HAP-1 (cell line): Measurements from ENCODE around the gene VPS26A.
"Not testable (repeated sequence)": the region's sequence is repeated elsewhere in the genome, so short reads cannot be mapped to it uniquely, and the experiment has no call there.

Experiments used
- DNase-seq, 2 experiments: peaks; one replicate each; pipeline ENCODE4 v3.0.0-alpha.2; 2016 to 2020; ENCODE audit warnings: low spot score in 2 of 2
- H3K27me3 ChIP-seq: fragments of 250-450 bp; sonication (Bioruptor Pico); 2 replicates; pipeline ENCODE4 v1.5.1; 2020; ENCODE audit warnings: low read depth, mild to moderate bottlenecking, moderate library complexity
- H3K36me3 ChIP-seq: fragments of 250-450 bp; sonication (Bioruptor Pico); replicated peaks from 2 replicates; pipeline ENCODE4 v1.5.1; 2020; ENCODE audit warnings: mild to moderate bottlenecking
- H3K4me1 ChIP-seq: fragments of 250-450 bp; sonication (Bioruptor Pico); 2 replicates; pipeline ENCODE4 v1.5.1; 2020; ENCODE audit warnings: mild to moderate bottlenecking
- H3K4me3 ChIP-seq: fragments of 250-450 bp; sonication (Bioruptor Pico); 2 replicates; pipeline ENCODE4 v1.5.1; 2020; ENCODE audit warnings: mild to moderate bottlenecking, moderate library complexity
- H3K9me3 ChIP-seq: fragments of 250-450 bp; sonication (Bioruptor Pico); 2 replicates; pipeline ENCODE4 v1.5.1; 2020; ENCODE audit warnings: mild to moderate bottlenecking, moderate library complexity
- in situ Hi-C: fragments of 300-500 bp; cut with MboI; formaldehyde crosslinking; loops from 3 replicates; pipeline ENCODE4 v1.14.3; 2020; ENCODE audit warnings: low sequenced_read_pairs, inconsistent platforms, mixed read lengths

Gene VPS26A

DNA sequence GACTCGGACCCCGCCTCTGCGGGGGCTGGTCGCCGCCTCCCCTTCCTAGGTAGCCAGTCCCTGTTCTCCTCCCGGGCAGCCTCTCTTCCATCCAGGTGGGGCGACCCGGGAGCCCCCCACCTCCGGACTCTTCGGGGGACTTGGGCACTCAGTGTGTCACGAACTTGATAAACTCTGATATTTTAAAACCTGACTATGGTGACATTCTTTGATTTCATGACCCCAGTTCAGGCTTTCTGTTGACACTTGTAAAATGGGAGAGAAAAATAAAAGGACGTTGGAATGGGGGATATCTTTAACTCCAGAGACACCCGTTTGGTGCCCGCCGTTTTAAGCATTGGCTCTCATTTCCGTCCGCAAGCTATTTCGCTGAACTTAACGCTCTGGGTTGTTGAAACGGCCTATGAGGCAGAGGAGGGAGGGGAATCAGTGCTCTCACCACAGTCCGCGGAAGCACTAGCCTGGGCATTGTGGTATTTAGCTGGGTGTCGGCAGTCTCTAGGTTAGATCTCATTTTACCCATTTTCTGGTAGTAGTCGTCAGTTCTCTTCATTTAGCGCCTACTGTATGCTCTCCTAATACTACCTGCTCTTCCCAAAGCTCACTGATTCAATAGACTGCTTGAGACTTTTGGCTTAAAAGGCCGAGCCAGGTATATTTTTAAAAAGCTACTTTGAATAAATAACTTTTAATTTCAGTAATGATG is 738 bp downstream of the VPS26A start:
- Histone ChIP-seq H3K36me3 (peaks cover 3% of the 10 kb centered on the region; the same call in 1 of the 2 replicates), H3K4me3 (peak overlapping the region; percentile 92), H3K27me3 (no peaks in the 10 kb centered on the region), H3K9me3 (no peaks in the 10 kb centered on the region), H3K4me1 (peaks cover 8% of the 10 kb centered on the region)
- peak; percentile 41 to 66 for DNase-seq
- in situ Hi-C loops, result no loop called here

- peak overlapping the region; percentile 92 for H3K4me3 ChIP-seq
- in situ Hi-C loops, result no loop called here
These were observed 1.6 kb downstream of the VPS26A start for GRCh38 chr10:69125554-69125953.

DNA sequence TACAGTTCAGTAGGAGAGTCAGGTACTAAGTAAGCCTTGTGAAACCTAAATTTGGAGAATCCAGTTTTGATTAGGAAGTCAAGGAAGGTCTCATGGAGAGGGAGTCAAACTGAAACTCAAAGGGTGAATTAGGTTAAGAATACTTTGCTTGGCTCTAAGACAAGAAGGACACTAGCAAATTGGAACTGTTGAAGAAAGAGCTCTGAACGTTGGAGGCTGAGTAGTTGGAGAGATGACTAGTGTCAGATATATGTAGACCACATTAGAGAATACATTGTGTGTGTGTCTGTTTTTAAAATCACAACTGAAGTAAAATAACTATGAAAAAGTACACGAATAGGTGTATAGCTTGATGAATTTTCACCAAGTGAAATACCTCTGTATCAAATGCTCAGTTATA is 6.3 kb downstream of the VPS26A start:
- Histone ChIP-seq H3K4me1 (peaks cover 5% of the 10 kb centered on the region), H3K36me3 (peaks cover 17% of the 10 kb centered on the region), H3K4me3 (no peak overlapping the region), H3K27me3 (no peaks in the 10 kb centered on the region), H3K9me3 (no peaks in the 10 kb centered on the region)
- DNase-seq, result no peak
- in situ Hi-C loops, result no loop called here

More at GRCh38 chr10:69125554-69125953, 1.6 kb downstream of the VPS26A start:
- H3K36me3 ChIP-seq, result peaks cover 3% of the 10 kb centered on the region; the same call in 1 of the 2 replicates
- peaks cover 8% of the 10 kb centered on the region for H3K4me1 ChIP-seq
- H3K27me3 ChIP-seq, result no peaks in the 10 kb centered on the region
- no peaks in the 10 kb centered on the region for H3K9me3 ChIP-seq
- no peak for DNase-seq

- H3K27me3 ChIP-seq, result no peaks in the 10 kb centered on the region
- H3K4me3 ChIP-seq, result no peak overlapping the region
- H3K4me1 ChIP-seq, result no peaks in the 10 kb centered on the region
- peaks cover 8% of the 10 kb centered on the region for H3K36me3 ChIP-seq
- no peak for DNase-seq
- no peaks in the 10 kb centered on the region for H3K9me3 ChIP-seq
- in situ Hi-C loops, result no loop called here
These were observed 16.0 kb downstream of the VPS26A start for GRCh38 chr10:69139961-69140360.

GRCh38 chr10:69141304-69141703 is 17.3 kb downstream of the VPS26A start:
- no peaks in the 10 kb centered on the region for H3K4me1 ChIP-seq
- H3K4me3 ChIP-seq, result no peak overlapping the region
- H3K27me3 ChIP-seq, result no peaks in the 10 kb centered on the region
- no peak for DNase-seq
- no peaks in the 10 kb centered on the region; the same call in 1 of the 2 replicates for H3K36me3 ChIP-seq
- in situ Hi-C loops, result no loop called here
- H3K9me3 ChIP-seq, result no peaks in the 10 kb centered on the region

- H3K9me3 ChIP-seq, H3K4me1 ChIP-seq, H3K27me3 ChIP-seq, H3K36me3 ChIP-seq, DNase-seq, H3K4me3 ChIP-seq, in situ Hi-C loops: not testable (repeated sequence)
These were observed 18.1 kb downstream of the VPS26A start for GRCh38 chr10:69142074-69142473.

- no peaks in the 10 kb centered on the region for H3K9me3 ChIP-seq
- no peaks in the 10 kb centered on the region for H3K27me3 ChIP-seq
- H3K4me1 ChIP-seq, result no peaks in the 10 kb centered on the region
- in situ Hi-C loops, result no loop called here
- no peaks in the 10 kb centered on the region; the same call in 1 of the 2 replicates for H3K36me3 ChIP-seq
- no peak for DNase-seq
- H3K4me3 ChIP-seq, result no peak overlapping the region
These were observed 19.0 kb downstream of the VPS26A start for GRCh38 chr10:69142983-69143382.

- in situ Hi-C loops, result no loop called here
- Histone ChIP-seq H3K36me3 (no peaks in the 10 kb centered on the region; the same call in 1 of the 2 replicates), H3K27me3 (no peaks in the 10 kb centered on the region)
These were observed 21.4 kb downstream of the VPS26A start for GRCh38 chr10:69145329-69145728.

GRCh38 chr10:69145864-69146263 is 21.9 kb downstream of the VPS26A start:
- Histone ChIP-seq H3K36me3 (no peaks in the 10 kb centered on the region; the same call in 1 of the 2 replicates), H3K27me3 (no peaks in the 10 kb centered on the region), H3K4me1 (no peaks in the 10 kb centered on the region), H3K9me3 (no peaks in the 10 kb centered on the region), H3K4me3 (no peak overlapping the region)
- in situ Hi-C loops, result no loop called here
- no peak for DNase-seq

More at GRCh38 chr10:69145329-69145728, 21.4 kb downstream of the VPS26A start:
- H3K4me1 ChIP-seq, result no peaks in the 10 kb centered on the region
- no peaks in the 10 kb centered on the region for H3K9me3 ChIP-seq
- H3K4me3 ChIP-seq, result no peak overlapping the region
- DNase-seq, result no peak

- H3K27me3 ChIP-seq, result no peaks in the 10 kb centered on the region
- H3K4me1 ChIP-seq, result no peaks in the 10 kb centered on the region
- in situ Hi-C loops, result no loop called here
- no peak overlapping the region for H3K4me3 ChIP-seq
- H3K36me3 ChIP-seq, result no peaks in the 10 kb centered on the region
- DNase-seq, result no peak
- no peaks in the 10 kb centered on the region for H3K9me3 ChIP-seq
These were observed 22.8 kb downstream of the VPS26A start for GRCh38 chr10:69146759-69147158.

DNA sequence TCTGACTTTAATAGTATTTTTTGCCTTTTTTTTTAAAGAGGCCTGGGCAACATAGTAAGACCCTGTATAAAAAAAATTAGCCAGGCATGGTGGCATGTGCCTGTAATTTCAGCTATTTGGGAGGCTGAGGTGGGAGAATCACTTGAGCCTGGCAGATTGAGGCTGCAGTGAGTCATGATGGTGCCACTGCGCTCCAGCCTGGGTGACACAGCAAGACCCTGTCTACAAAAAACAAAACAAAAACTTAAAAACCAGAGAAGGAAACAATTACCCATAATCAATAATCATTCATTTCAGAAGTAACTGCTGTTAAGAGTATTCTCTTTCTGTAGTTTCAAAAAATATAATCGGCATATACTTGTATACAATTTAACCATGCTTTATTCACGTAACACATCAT is 28.0 kb downstream of the VPS26A start:
- Histone ChIP-seq H3K36me3 (no peaks in the 10 kb centered on the region; the same call in 1 of the 2 replicates), H3K4me3 (no peak overlapping the region), H3K27me3 (no peaks in the 10 kb centered on the region), H3K9me3 (no peaks in the 10 kb centered on the region), H3K4me1 (no peaks in the 10 kb centered on the region)
- in situ Hi-C loops, result no loop called here
- DNase-seq, result no peak

DNA sequence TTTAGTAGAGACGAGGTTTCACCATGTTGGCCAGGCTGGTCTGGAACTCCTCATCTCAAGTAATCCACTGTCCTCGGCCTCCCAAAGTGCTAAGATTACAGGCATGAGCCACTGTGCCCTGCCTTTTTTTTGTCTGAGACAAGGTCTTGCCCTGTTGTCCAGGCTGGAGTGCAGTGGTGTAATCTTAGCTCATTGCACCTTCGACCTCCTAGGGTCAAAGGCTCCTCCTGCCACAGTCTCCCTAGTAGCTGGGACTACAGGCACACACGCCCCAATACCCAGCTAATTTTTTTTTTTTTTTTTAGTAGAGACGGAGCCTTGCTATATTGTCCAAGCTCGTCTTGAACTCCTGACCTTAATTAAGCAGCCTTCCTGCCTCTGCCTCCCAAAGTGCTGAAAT is 29.2 kb downstream of the VPS26A start:
- no peak overlapping the region for H3K4me3 ChIP-seq
- H3K9me3 ChIP-seq, result no peaks in the 10 kb centered on the region
- DNase-seq, result no peak
- H3K27me3 ChIP-seq, result no peaks in the 10 kb centered on the region
- in situ Hi-C loops, result no loop called here
- H3K36me3 ChIP-seq, result no peaks in the 10 kb centered on the region; the same call in none of the 2 replicates
- no peaks in the 10 kb centered on the region for H3K4me1 ChIP-seq

DNA sequence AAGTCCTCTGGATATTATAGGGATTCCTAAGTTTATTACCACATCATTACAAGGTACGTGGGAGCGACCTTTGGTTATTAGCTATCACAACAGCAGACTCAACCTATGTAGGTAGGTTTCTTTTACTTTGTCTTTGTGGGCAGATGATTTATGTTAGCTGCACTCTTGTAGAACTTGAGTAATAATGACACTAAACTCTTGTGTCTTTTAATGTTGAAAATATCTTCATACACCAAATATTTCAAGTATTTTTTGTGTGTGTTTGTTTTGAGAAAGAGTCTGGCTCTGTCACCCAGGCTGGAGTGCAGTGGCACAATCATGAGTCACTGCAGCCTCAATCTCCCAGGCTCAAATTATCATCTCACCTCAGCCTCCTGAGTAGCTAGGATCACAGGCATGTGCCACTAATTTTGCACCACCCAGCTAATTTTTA is 36.8 kb downstream of the VPS26A start:
- in situ Hi-C loops, result no loop called here
- H3K4me3 ChIP-seq, result no peak overlapping the region
- no peaks in the 10 kb centered on the region for H3K9me3 ChIP-seq
- H3K4me1 ChIP-seq, result no peaks in the 10 kb centered on the region
- no peak for DNase-seq
- H3K36me3 ChIP-seq, result peaks cover 20% of the 10 kb centered on the region
- no peaks in the 10 kb centered on the region for H3K27me3 ChIP-seq

DNA sequence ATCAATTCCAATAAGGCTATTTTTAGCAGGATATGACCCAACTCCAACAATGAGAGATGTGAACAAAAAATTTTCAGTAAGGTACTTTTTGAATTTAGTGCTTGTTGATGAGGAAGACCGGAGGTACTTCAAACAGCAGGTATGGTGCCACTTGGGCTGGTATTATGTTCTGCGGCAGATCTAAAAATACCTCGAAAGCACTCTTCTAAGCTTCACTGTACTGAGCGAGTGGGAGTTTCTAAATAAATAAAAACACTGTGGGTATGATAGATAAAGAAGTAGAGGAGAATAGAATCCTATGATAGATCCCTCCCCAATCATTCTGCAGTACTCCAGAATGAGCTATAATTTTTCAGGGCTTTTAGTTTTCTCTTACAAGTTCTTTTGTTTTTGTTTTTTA is 44.5 kb downstream of the VPS26A start:
- Histone ChIP-seq H3K4me1 (no peaks in the 10 kb centered on the region), H3K4me3 (no peak overlapping the region), H3K36me3 (peaks cover 25% of the 10 kb centered on the region), H3K27me3 (no peaks in the 10 kb centered on the region), H3K9me3 (no peaks in the 10 kb centered on the region)
- no peak for DNase-seq
- in situ Hi-C loops, result no loop called here
